ENCODE results near the gene MEST.
"Not testable (repeated sequence)": the region's sequence is repeated elsewhere in the genome, so short reads cannot be mapped to it uniquely, and the experiment has no call there.

- not testable (repeated sequence) for TF ChIP-seq EP300, CTCF, POLR2AphosphoS5, POLR2A (IDR thresholded peaks at IDR 0.05)
Observed at GRCh38 chr7:130537894-130538293, 46.0 kb downstream of the MEST start.
